DND-41 (cell line): ENCODE measurements around the gene UNC13C.

Source experiments
- ATAC-seq: fragments of 200-7000 bp; cut with Tn5 transposase; 3 replicates; pipeline ENCODE4 v1.9.1; 2021; ENCODE audit warnings: low read depth; ENCODE audit not compliant: insufficient read depth
- DNase-seq: peaks from one replicate; pipeline ENCODE4 v3.0.0-alpha.2; 2020
- H2AFZ ChIP-seq: 2 replicates; pipeline ENCODE4 v1.6.0; 2012; ENCODE audit warnings: low read depth, low read length
- H3K27ac ChIP-seq: 2 replicates; pipeline ENCODE4 v1.5.1; 2012; ENCODE audit warnings: low read length, inconsistent platforms
- H3K27me3 ChIP-seq: fragments of 200-600 bp; sonication (generic); 2 replicates; pipeline ENCODE4 v1.6.0; 2012; ENCODE audit warnings: low read length, mild to moderate bottlenecking, inconsistent platforms; ENCODE audit not compliant: insufficient read depth, poor library complexity
- H3K36me3 ChIP-seq: 2 replicates; pipeline ENCODE4 v1.5.1; 2012; ENCODE audit warnings: low read length, inconsistent platforms; ENCODE audit not compliant: insufficient read depth
- H3K4me1 ChIP-seq: 2 replicates; pipeline ENCODE4 v1.5.1; 2012; ENCODE audit warnings: mild to moderate bottlenecking, low read length; ENCODE audit not compliant: insufficient read depth
- H3K4me2 ChIP-seq: 2 replicates; pipeline ENCODE4 v1.6.0; 2012; ENCODE audit warnings: mild to moderate bottlenecking, moderate library complexity, low read length, inconsistent platforms; ENCODE audit not compliant: insufficient read depth
- H3K4me3 ChIP-seq, 2 experiments: fragments of 200-600 bp in 1 of 2; shearing (Covaris generic) in 1 of 2; 2 replicates each; pipeline ENCODE4 v1.5.1; 2012 to 2016; ENCODE audit warnings: inconsistent platforms in 2 of 2, low read length in 2 of 2, mild to moderate bottlenecking in 2 of 2, low read depth in 1 of 2, moderate library complexity in 1 of 2
- H3K79me2 ChIP-seq: 2 replicates; pipeline ENCODE4 v1.6.0; 2012; ENCODE audit warnings: low read length, inconsistent platforms; ENCODE audit not compliant: insufficient read depth
- H3K9ac ChIP-seq: 2 replicates; pipeline ENCODE4 v1.6.0; 2012; ENCODE audit warnings: low read depth, mild to moderate bottlenecking, inconsistent platforms, low read length, moderate library complexity
- H3K9me3 ChIP-seq: 2 replicates; pipeline ENCODE4 v1.5.1; 2012; ENCODE audit warnings: low read length, moderate library complexity, mild to moderate bottlenecking, inconsistent platforms; ENCODE audit not compliant: insufficient read depth, severe bottlenecking
- H4K20me1 ChIP-seq: 2 replicates; pipeline ENCODE4 v1.6.0; 2012; ENCODE audit warnings: low read length; ENCODE audit not compliant: insufficient read depth
- EZH2 ChIP-seq: IDR thresholded peaks from 3 replicates; pipeline ENCODE4 v1.6.1; 2012; ENCODE audit warnings: borderline replicate concordance, low read depth, mild to moderate bottlenecking, moderate library complexity, low read length, inconsistent platforms; ENCODE audit not compliant: severe bottlenecking
- TF ChIP-seq, protein P1 (sequence below): IDR thresholded peaks from 2 replicates; pipeline ENCODE4 v1.5.1; 2012; ENCODE audit warnings: borderline replicate concordance, low read length, moderate library complexity, mild to moderate bottlenecking; ENCODE audit not compliant: poor library complexity, severe bottlenecking; ENCODE audit errors: extremely low read depth

Gene UNC13C

GRCh38 chr15:54288049-54288448 lies 309.8 kb downstream of the UNC13C start:
- Histone ChIP-seq H3K27ac (no peak overlapping the region), H3K9ac (no peak overlapping the region), H3K4me1 (no peaks in the 10 kb centered on the region), H3K36me3 (no peaks in the 10 kb centered on the region), H2AFZ (no peak overlapping the region), H3K4me2 (no peak overlapping the region), H3K79me2 (no peaks in the 10 kb centered on the region), H4K20me1 (no peaks in the 10 kb centered on the region), H3K27me3 (no peaks in the 10 kb centered on the region), H3K9me3 (no peaks in the 10 kb centered on the region), H3K4me3 (no peak overlapping the region)
- TF ChIP-seq, protein P1, sequence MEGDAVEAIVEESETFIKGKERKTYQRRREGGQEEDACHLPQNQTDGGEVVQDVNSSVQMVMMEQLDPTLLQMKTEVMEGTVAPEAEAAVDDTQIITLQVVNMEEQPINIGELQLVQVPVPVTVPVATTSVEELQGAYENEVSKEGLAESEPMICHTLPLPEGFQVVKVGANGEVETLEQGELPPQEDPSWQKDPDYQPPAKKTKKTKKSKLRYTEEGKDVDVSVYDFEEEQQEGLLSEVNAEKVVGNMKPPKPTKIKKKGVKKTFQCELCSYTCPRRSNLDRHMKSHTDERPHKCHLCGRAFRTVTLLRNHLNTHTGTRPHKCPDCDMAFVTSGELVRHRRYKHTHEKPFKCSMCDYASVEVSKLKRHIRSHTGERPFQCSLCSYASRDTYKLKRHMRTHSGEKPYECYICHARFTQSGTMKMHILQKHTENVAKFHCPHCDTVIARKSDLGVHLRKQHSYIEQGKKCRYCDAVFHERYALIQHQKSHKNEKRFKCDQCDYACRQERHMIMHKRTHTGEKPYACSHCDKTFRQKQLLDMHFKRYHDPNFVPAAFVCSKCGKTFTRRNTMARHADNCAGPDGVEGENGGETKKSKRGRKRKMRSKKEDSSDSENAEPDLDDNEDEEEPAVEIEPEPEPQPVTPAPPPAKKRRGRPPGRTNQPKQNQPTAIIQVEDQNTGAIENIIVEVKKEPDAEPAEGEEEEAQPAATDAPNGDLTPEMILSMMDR: no peak
- no peak for TF ChIP-seq EZH2
- DNase-seq (no peak), ATAC-seq (no peak)

DNA sequence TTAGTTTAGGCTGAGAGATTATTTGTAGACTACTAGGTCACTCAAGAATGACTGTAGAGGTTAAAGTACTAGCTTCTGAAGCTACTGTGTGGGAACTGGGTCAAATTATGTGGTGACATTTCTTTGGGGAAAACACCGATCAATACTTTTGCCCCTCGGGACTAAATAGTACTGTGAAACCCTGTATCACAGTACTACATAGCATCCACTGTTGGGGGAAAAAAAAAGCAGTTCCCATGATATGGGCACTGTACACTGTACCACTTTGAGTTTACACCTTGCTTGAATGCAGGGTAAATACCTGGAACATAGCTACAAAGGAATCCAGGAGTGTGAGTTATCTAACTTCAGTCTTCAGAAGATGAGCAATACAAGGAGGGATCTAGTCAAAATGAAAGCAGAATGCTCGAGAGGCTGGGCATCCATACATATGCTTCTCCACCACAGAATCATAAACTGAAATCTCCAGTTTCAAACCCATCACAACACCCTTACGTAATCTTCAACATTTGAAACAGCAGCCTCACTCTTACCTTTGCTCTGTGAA lies 311.4 kb downstream of the UNC13C start:
- Histone ChIP-seq H3K9me3 (no peaks in the 10 kb centered on the region), H3K27ac (no peak overlapping the region), H3K79me2 (no peaks in the 10 kb centered on the region), H3K9ac (no peak overlapping the region), H3K36me3 (no peaks in the 10 kb centered on the region), H3K4me1 (no peaks in the 10 kb centered on the region), H3K4me3 (no peak overlapping the region), H2AFZ (no peak overlapping the region), H4K20me1 (no peaks in the 10 kb centered on the region), H3K27me3 (no peaks in the 10 kb centered on the region), H3K4me2 (no peak overlapping the region)
- no peak for DNase-seq
- no peak for ATAC-seq
- TF ChIP-seq, protein P1: no peak
- TF ChIP-seq EZH2: no peak

GRCh38 chr15:54298396-54298795 lies 320.2 kb downstream of the UNC13C start:
- no peak overlapping the region for H3K9ac ChIP-seq
- ATAC-seq: no peak
- H2AFZ ChIP-seq: no peak overlapping the region
- no peaks in the 10 kb centered on the region for H3K36me3 ChIP-seq
- TF ChIP-seq, protein P1: no peak
- no peak for TF ChIP-seq EZH2
- H3K4me1 ChIP-seq: no peaks in the 10 kb centered on the region
- no peaks in the 10 kb centered on the region for H4K20me1 ChIP-seq
- no peak for DNase-seq
- H3K9me3 ChIP-seq: no peaks in the 10 kb centered on the region
- H3K27ac ChIP-seq: no peak overlapping the region
- no peaks in the 10 kb centered on the region for H3K79me2 ChIP-seq
- no peak overlapping the region for H3K4me3 ChIP-seq
- H3K4me2 ChIP-seq: no peak overlapping the region
- H3K27me3 ChIP-seq: no peaks in the 10 kb centered on the region

GRCh38 chr15:54304321-54304720 lies 326.1 kb downstream of the UNC13C start:
- no peaks in the 10 kb centered on the region for H3K9me3 ChIP-seq
- no peak overlapping the region for H3K9ac ChIP-seq
- no peaks in the 10 kb centered on the region for H3K4me1 ChIP-seq
- no peaks in the 10 kb centered on the region for H3K27me3 ChIP-seq
- no peak overlapping the region for H3K27ac ChIP-seq
- no peak for DNase-seq
- H2AFZ ChIP-seq: no peak overlapping the region
- TF ChIP-seq EZH2: no peak
- TF ChIP-seq, protein P1: no peak
- H3K4me2 ChIP-seq: no peak overlapping the region
- H3K36me3 ChIP-seq: no peaks in the 10 kb centered on the region
- no peaks in the 10 kb centered on the region for H3K79me2 ChIP-seq
- no peak for ATAC-seq
- no peak overlapping the region for H3K4me3 ChIP-seq
- H4K20me1 ChIP-seq: no peaks in the 10 kb centered on the region
